Measurements from ENCODE around the gene LENG8. TPM values are rescaled to one million over a fixed set of nuclear protein-coding genes. Genes with fewer than 3 reads are reported as not detected.

The LENG8 gene
- total RNA-seq, 2 donors from 2014 or later = 32.1 to 36.4 TPM

GRCh38 chr19:54424660-54425381, 24.2 kb upstream of the LENG8 start:
- DNase-seq (ENCODE audit: low spot score) = no peak
- TF ChIP-seq CTCF (IDR thresholded peaks at IDR 0.05) = no peak
- H3K36me3 ChIP-seq = no peaks in the 10 kb centered on the region
- H3K27me3 ChIP-seq = peaks cover 0 to 7% of the 10 kb centered on the region in 2 donors
- H3K4me1 ChIP-seq = peaks cover 0 to 14% of the 10 kb centered on the region in 2 donors
- no peaks in the 10 kb centered on the region for H3K9me3 ChIP-seq
- no peak overlapping the region for H3K27ac ChIP-seq
- no peak overlapping the region for H3K4me3 ChIP-seq

GRCh38 chr19:54425382-54425723, 23.6 kb upstream of the LENG8 start:
- Histone ChIP-seq H3K36me3 (no peaks in the 10 kb centered on the region), H3K27ac (no peak overlapping the region), H3K4me3 (no peak overlapping the region), H3K9me3 (no peaks in the 10 kb centered on the region), H3K4me1 (peaks cover 0 to 14% of the 10 kb centered on the region in 2 donors), H3K27me3 (peaks cover 0 to 3% of the 10 kb centered on the region in 2 donors)
- TF ChIP-seq CTCF (IDR thresholded peaks at IDR 0.05) = no peak
- DNase-seq (ENCODE audit: low spot score) = no peak

GRCh38 chr19:54426291-54426931, 22.6 kb upstream of the LENG8 start:
- Histone ChIP-seq H3K9me3 (no peaks in the 10 kb centered on the region), H3K27ac (no peak overlapping the region), H3K36me3 (no peaks in the 10 kb centered on the region), H3K4me1 (peaks cover 0 to 16% of the 10 kb centered on the region in 2 donors), H3K27me3 (no peaks in the 10 kb centered on the region), H3K4me3 (no peak overlapping the region)
- no peak for DNase-seq (ENCODE audit: low spot score)
- no peak for TF ChIP-seq CTCF (IDR thresholded peaks at IDR 0.05)

GRCh38 chr19:54427586-54427985, 21.4 kb upstream of the LENG8 start:
- Histone ChIP-seq H3K4me3 (no peak overlapping the region), H3K27me3 (no peaks in the 10 kb centered on the region), H3K4me1 (peaks cover 0 to 24% of the 10 kb centered on the region in 2 donors), H3K36me3 (no peaks in the 10 kb centered on the region), H3K27ac (no peak overlapping the region), H3K9me3 (no peaks in the 10 kb centered on the region)
- no peak for DNase-seq (ENCODE audit: low spot score)
- TF ChIP-seq CTCF (IDR thresholded peaks at IDR 0.05) = no peak

- Histone ChIP-seq H3K27ac (no peak overlapping the region), H3K9me3 (no peaks in the 10 kb centered on the region), H3K4me1 (peaks cover 0 to 24% of the 10 kb centered on the region in 2 donors), H3K36me3 (no peaks in the 10 kb centered on the region), H3K27me3 (no peaks in the 10 kb centered on the region), H3K4me3 (no peak overlapping the region)
- no peak for DNase-seq (ENCODE audit: low spot score)
- TF ChIP-seq CTCF (IDR thresholded peaks at IDR 0.05) = no peak
These were observed 20.4 kb upstream of the LENG8 start for GRCh38 chr19:54428323-54429175.
